Fibroblast of villous mesenchyme (primary cell): ENCODE measurements around the gene ACOT11. TPM values are rescaled to one million over a fixed set of nuclear protein-coding genes. Genes with fewer than 3 reads are reported as not detected.
"Not testable (repeated sequence)": the region's sequence is repeated elsewhere in the genome, so short reads cannot be mapped to it uniquely, and the experiment has no call there.

Experiments
- DNase-seq: peaks from one replicate; pipeline ENCODE4 v3.0.0-alpha.2; 2010; ENCODE audit warnings: low read depth
- H3K4me3 ChIP-seq: 2 replicates; pipeline ENCODE4 v1.5.1; 2011; ENCODE audit warnings: low read depth, mild to moderate bottlenecking, low read length
- total RNA-seq: library from RNA; depleted of rRNA; stranded (reverse); fragments of >200 nt; gene quantifications from 2 replicates; pipeline ENCODE4 v1.2.3, GENCODE V29; 2012
- TF ChIP-seq, protein P1 (sequence below): IDR thresholded peaks from 2 replicates; pipeline ENCODE4 v1.5.1; 2012; ENCODE audit warnings: low read depth, mild to moderate bottlenecking, low read length; ENCODE audit not compliant: insufficient read depth

ACOT11 gene
- total RNA-seq, 1 donor = 2.2 TPM

DNA sequence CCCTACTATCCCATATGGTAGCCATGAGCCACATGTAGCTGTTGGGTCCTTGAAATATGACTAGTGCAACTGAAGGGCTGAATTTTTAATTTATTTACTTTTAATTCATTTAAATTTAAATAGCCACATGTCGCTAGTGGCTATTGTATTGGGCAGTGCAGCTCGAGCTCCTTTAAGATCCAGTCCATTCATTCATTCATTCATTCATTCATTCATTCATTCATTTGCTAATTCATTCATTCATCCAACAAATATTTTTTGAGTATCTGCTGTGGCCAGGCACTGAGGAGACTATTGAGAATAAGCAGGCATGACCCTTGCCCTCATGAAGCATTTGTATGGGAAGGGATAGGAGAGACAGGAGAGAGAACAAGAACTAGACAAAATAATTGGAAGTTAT lies 29.5 kb upstream of the ACOT11 start:
- TF ChIP-seq, protein P1, sequence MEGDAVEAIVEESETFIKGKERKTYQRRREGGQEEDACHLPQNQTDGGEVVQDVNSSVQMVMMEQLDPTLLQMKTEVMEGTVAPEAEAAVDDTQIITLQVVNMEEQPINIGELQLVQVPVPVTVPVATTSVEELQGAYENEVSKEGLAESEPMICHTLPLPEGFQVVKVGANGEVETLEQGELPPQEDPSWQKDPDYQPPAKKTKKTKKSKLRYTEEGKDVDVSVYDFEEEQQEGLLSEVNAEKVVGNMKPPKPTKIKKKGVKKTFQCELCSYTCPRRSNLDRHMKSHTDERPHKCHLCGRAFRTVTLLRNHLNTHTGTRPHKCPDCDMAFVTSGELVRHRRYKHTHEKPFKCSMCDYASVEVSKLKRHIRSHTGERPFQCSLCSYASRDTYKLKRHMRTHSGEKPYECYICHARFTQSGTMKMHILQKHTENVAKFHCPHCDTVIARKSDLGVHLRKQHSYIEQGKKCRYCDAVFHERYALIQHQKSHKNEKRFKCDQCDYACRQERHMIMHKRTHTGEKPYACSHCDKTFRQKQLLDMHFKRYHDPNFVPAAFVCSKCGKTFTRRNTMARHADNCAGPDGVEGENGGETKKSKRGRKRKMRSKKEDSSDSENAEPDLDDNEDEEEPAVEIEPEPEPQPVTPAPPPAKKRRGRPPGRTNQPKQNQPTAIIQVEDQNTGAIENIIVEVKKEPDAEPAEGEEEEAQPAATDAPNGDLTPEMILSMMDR = no peak
- DNase-seq = no peak
- no peak overlapping the region for H3K4me3 ChIP-seq

GRCh38 chr1:54519709-54520108 lies 28.3 kb upstream of the ACOT11 start:
- no peak for DNase-seq
- TF ChIP-seq, protein P1 = no peak
- no peak overlapping the region for H3K4me3 ChIP-seq

DNA sequence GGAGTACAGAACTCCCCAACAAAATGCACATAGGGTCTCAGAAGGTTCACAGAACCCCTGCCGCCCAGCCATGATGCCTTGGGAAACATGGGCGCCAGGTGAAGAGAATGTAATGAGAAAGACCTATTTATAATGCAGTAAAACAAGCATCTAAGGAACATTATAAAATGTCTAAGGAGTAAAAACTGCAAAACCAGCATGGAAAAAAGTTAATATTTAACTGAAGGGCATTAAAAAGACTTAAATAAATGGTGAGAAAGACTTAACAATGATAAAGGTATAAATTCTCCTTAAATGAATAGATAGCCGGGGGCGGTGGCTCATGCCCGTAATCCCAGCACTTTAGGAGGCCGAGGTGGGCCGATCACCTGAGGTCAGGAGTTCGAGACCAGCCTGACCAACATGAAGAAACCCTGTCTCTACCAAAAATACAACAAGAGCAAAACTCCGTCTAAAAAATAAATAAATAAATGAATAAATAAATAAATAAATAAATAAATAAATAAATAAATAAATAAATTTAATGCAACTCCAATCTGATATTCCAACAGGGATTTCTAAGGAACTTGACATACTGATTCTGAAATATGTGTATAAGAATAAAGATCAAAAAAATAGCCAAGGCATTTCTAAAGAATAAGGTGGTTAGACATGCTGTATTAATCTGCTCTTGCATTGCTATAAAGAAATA lies 27.3 kb upstream of the ACOT11 start:
- DNase-seq = no peak
- H3K4me3 ChIP-seq = no peak overlapping the region
- TF ChIP-seq, protein P1 = no peak

DNA sequence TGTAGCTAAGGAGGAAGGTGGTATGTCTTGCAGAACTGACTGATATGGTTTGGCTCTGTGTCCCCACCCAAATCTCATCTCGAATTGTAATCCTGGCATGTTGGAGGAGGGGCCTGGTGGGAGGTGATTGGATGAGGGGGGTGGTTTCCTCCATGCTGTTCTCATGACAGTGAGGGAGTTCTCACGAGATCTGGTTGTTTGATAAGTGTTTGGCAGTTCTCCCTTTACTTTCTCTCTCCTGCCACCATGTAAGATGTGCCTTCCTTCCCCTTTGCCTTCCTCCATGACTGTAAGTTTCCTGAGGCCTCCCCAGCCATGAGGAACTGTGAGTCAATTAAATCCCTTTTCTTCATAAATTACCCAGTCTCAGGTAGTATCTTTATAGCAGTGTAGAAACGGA lies 21.5 kb upstream of the ACOT11 start:
- not testable (repeated sequence) for DNase-seq, H3K4me3 ChIP-seq

GRCh38 chr1:54528613-54529012 lies 19.4 kb upstream of the ACOT11 start:
- TF ChIP-seq, protein P1 = no peak

DNA sequence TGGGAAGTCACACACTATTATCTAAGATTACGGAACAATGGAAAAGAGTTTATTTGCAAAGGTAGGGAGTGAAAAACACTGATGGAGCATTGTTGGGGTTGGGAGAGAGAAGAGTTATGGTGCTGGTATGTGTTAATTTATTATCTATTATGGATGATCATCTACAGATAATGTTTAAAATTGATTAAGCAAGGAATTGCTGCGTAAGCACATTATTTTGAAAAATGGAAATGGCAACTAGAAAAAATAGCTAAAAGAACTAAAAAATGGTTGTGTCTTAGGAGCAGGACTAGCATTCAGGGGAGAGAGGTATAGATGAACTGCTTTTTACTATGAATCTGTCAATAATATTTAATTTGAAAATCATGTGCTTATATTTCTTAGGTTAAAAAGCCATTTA lies 16.0 kb upstream of the ACOT11 start:
- TF ChIP-seq, protein P1 = no peak
- H3K4me3 ChIP-seq = no peak overlapping the region
- no peak for DNase-seq

More at GRCh38 chr1:54528613-54529012, 19.4 kb upstream of the ACOT11 start:
- H3K4me3 ChIP-seq = no peak overlapping the region
- no peak for DNase-seq

GRCh38 chr1:54536656-54537055 lies 11.4 kb upstream of the ACOT11 start:
- DNase-seq, H3K4me3 ChIP-seq: not testable (repeated sequence)

GRCh38 chr1:54537611-54538010 lies 10.4 kb upstream of the ACOT11 start:
- TF ChIP-seq, protein P1 = no peak
- H3K4me3 ChIP-seq = no peak overlapping the region
- no peak for DNase-seq
